Measurements from ENCODE around the gene FLT3.

- TF ChIP-seq CTCF (IDR thresholded peaks at IDR 0.05; ENCODE audit: low read depth, low read length) (no peak), POLR2A (IDR thresholded peaks at IDR 0.05; ENCODE audit: extremely low read depth, insufficient read length) (no peak), MYC (IDR thresholded peaks at IDR 0.05; ENCODE audit: low read depth, low read length) (no peak)
- TF ChIP-seq, protein P1, sequence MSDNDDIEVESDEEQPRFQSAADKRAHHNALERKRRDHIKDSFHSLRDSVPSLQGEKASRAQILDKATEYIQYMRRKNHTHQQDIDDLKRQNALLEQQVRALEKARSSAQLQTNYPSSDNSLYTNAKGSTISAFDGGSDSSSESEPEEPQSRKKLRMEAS (IDR thresholded peaks at IDR 0.05; ENCODE audit: low read depth, low read length) = no peak
These were observed 86.1 kb downstream of the FLT3 start for GRCh38 chr13:28014301-28014700.
